GM12892 (cell line): ENCODE measurements around the gene AQP3.
"Not testable (repeated sequence)": the region's sequence is repeated elsewhere in the genome, so short reads cannot be mapped to it uniquely, and the experiment has no call there.

Experiments
- DNase-seq: peaks from one replicate; pipeline ENCODE4 v3.0.0; 2011; ENCODE audit not compliant: insufficient read length
- FAIRE-seq: peaks from 2 replicates; lab custom pipeline; 2011; peaks lifted over from hg19 to GRCh38; lab: Jason Lieb, UNC
- POLR2A ChIP-seq: IDR thresholded peaks from 2 replicates; pipeline ENCODE4 v1.6.1; 2011; ENCODE audit warnings: low read depth, low read length, control low read depth
- POLR2AphosphoS5 ChIP-seq: IDR thresholded peaks from 2 replicates; pipeline ENCODE4 v1.6.1; 2011; ENCODE audit warnings: low read depth, low read length, control low read depth
- TAF1 ChIP-seq: IDR thresholded peaks from 2 replicates; pipeline ENCODE4 v1.6.1; 2011; ENCODE audit warnings: low read depth, mild to moderate bottlenecking, control low read depth, low read length, borderline replicate concordance

AQP3 gene

GRCh38 chr9:33393581-33393980, 53.8 kb downstream of the AQP3 start:
- FAIRE-seq (no peak), DNase-seq (no peak)
- no peak for TF ChIP-seq TAF1
- TF ChIP-seq POLR2AphosphoS5 = no peak
- no peak for TF ChIP-seq POLR2A

GRCh38 chr9:33392591-33393021, 54.8 kb downstream of the AQP3 start:
- not testable (repeated sequence) for DNase-seq, FAIRE-seq
